ENCODE data around the gene KRTAP19-3.

Gene KRTAP19-3

DNA sequence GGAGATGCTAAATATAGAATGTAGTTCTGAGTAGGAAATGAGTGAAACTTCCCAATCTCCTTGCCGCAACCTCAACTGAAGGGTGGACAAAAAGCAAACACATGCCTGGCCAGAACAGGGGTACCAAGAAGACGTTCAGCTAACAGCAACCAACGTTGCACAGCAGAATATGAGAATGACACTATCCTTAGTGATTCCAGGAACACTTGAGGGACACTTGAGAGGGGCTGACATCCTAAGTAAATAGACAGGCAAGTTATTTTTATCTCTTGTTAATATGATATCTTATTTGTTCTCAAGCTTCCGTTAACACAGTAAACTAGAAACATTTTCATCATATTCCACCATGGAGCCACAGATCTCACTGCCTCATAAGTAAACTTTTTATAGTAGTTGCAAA, 12.6 kb downstream of the KRTAP19-3 start:
- DNase-seq (ENCODE audit: insufficient read length, low spot score) (no peak), FAIRE-seq (no peak)
- no peak for TF ChIP-seq POLR2A (IDR thresholded peaks at IDR 0.05; ENCODE audit: low read depth, low read length)
- no peak for TF ChIP-seq SPI1 (IDR thresholded peaks at IDR 0.05; ENCODE audit: low read depth, low read length)
- TF ChIP-seq POU2F2 (IDR thresholded peaks at IDR 0.05; ENCODE audit: low read depth, low read length) = no peak
- no peak for TF ChIP-seq POLR2AphosphoS5 (IDR thresholded peaks at IDR 0.05; ENCODE audit: low read depth, low read length)
- TF ChIP-seq TAF1 (IDR thresholded peaks at IDR 0.05; ENCODE audit: low read depth, low read length) = no peak
- TF ChIP-seq PAX5 (IDR thresholded peaks at IDR 0.05; ENCODE audit: insufficient read depth, low read length, severe bottlenecking) = no peak

DNA sequence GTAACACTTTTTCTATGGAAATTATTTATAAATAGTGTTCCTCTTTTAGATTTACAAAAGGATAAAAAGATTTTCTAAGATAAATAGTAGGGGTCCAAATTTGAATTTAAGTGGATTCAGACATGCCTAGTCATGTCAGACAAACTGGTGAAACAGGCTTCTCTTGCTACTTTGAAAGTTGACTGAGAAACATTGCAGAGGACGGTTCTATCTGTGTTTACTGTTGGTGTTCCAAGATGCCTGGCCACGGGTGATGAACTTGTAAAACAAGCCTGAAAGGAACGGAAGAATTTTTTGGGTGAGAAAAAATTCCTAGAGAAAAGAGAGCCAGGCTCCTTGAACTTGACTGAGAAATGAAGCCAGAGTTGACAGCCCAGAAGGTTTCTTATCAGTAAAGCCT, 13.8 kb downstream of the KRTAP19-3 start:
- no peak for FAIRE-seq
- DNase-seq (ENCODE audit: insufficient read length, low spot score) = no peak
- TF ChIP-seq TAF1 (IDR thresholded peaks at IDR 0.05; ENCODE audit: low read depth, low read length) (no peak), PAX5 (IDR thresholded peaks at IDR 0.05; ENCODE audit: insufficient read depth, low read length, severe bottlenecking) (no peak), SPI1 (IDR thresholded peaks at IDR 0.05; ENCODE audit: low read depth, low read length) (no peak), POLR2A (IDR thresholded peaks at IDR 0.05; ENCODE audit: low read depth, low read length) (no peak), POLR2AphosphoS5 (IDR thresholded peaks at IDR 0.05; ENCODE audit: low read depth, low read length) (no peak), POU2F2 (IDR thresholded peaks at IDR 0.05; ENCODE audit: low read depth, low read length) (no peak)

DNA sequence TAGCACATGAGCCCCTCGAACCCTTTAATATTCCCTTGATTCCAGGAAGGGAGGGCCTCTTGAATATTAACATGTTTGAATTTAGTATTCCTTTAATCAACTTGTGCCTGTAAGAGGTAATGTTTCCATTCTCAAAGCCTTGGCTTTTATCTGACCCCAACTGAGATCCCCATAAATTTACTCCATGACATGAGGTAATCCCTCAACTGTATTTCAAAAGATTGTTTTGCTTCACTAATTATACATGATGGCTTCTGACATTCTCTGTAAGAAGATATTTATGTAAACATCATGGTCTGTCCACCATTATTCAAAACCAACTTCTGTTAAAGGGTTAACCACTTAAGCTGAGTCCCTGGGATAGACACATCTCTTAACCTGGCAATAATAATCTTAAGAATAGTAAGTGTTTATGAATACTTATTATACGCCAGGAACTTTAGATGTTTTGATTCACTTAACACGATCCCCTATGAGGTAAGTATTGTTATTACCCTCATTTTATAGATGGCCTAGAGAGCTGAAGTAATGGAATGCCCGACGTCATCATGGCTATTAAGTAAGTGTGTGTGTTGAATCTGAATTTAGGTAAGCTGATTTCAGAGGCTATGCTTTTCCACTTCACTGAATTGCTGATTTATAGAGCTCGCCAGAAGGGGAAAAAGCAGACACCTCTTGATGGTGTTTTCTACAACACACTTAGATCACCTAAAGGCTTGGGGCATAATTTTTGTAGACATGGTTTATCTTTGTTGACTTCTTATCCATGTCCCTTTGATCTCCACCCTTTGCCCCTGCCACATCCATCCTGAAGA, 22.7 kb downstream of the KRTAP19-3 start:
- no peak for DNase-seq (ENCODE audit: insufficient read length, low spot score)
- TF ChIP-seq SPI1 (IDR thresholded peaks at IDR 0.05; ENCODE audit: low read depth, low read length) (no peak), POLR2A (IDR thresholded peaks at IDR 0.05; ENCODE audit: low read depth, low read length) (no peak)
- no peak for FAIRE-seq

DNA sequence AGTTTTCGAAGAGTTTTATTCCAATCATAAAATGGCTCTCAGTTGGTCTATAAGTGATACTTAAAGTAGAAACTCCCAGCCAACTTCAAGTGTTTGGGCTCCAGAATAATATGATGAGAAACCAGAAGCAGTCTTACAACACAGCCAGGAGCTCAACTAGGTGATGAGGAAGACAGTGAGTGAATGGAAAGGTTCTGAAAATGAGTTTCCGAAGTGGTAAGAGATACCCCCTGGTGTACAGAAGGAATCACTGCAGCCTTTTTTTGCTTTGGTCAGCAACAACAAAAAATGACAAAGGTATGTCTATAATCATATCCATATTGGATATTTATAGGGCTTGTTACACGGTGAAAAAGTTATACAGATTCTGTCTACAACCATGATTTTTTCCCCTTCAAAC, 28.1 kb downstream of the KRTAP19-3 start:
- FAIRE-seq (peak; percentile 33), DNase-seq (ENCODE audit: insufficient read length, low spot score) (peak; percentile 5)
- no peak for TF ChIP-seq SPI1 (IDR thresholded peaks at IDR 0.05; ENCODE audit: low read depth, low read length)
- no peak for TF ChIP-seq TAF1 (IDR thresholded peaks at IDR 0.05; ENCODE audit: low read depth, low read length)
- no peak for TF ChIP-seq POLR2A (IDR thresholded peaks at IDR 0.05; ENCODE audit: low read depth, low read length)
- TF ChIP-seq PAX5 (IDR thresholded peaks at IDR 0.05; ENCODE audit: insufficient read depth, low read length, severe bottlenecking) = no peak
- no peak for TF ChIP-seq POU2F2 (IDR thresholded peaks at IDR 0.05; ENCODE audit: low read depth, low read length)
- TF ChIP-seq POLR2AphosphoS5 (IDR thresholded peaks at IDR 0.05; ENCODE audit: low read depth, low read length) = no peak

DNA sequence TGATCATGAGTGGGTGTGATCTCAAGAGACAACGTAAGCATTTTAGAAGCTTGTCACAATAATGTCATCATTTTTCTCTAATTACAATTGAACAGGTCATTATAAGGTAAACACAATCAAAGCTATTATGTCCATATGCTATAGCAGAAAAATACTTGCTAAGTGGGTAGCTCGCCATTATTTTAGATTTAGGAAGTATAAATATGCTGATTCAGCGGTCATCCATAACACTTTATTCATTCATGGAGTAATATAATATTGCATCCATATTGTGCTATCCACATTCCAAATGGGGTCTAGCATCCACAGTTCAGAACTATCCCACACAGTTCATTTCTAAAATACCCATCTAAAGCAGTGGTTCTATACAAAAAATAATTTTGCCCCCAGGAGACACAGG, 43.3 kb downstream of the KRTAP19-3 start:
- FAIRE-seq (no peak), DNase-seq (ENCODE audit: insufficient read length, low spot score) (no peak)
- TF ChIP-seq SPI1 (IDR thresholded peaks at IDR 0.05; ENCODE audit: low read depth, low read length) (no peak), TAF1 (IDR thresholded peaks at IDR 0.05; ENCODE audit: low read depth, low read length) (no peak), PAX5 (IDR thresholded peaks at IDR 0.05; ENCODE audit: insufficient read depth, low read length, severe bottlenecking) (no peak), POLR2A (IDR thresholded peaks at IDR 0.05; ENCODE audit: low read depth, low read length) (no peak), POLR2AphosphoS5 (IDR thresholded peaks at IDR 0.05; ENCODE audit: low read depth, low read length) (no peak), POU2F2 (IDR thresholded peaks at IDR 0.05; ENCODE audit: low read depth, low read length) (no peak)

DNA sequence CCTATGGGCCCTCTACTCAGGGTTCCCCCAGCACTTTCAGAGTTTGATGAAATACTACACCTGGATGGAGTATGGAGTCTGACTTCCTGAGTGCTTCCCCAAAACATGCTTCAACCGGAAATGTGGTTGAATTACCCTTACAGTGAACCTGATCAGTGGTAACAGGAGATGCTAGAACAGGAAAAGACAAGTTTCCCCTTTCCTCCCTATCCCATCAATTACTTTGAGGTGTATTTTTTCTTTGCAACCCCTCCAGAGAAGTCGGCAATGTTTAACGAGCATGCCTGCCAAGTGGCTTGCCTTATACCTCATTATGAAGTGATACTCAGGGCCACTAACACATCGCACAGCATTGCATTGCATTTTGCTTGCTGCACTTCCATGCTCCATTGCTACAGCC, 44.8 kb downstream of the KRTAP19-3 start:
- no peak for FAIRE-seq

DNA sequence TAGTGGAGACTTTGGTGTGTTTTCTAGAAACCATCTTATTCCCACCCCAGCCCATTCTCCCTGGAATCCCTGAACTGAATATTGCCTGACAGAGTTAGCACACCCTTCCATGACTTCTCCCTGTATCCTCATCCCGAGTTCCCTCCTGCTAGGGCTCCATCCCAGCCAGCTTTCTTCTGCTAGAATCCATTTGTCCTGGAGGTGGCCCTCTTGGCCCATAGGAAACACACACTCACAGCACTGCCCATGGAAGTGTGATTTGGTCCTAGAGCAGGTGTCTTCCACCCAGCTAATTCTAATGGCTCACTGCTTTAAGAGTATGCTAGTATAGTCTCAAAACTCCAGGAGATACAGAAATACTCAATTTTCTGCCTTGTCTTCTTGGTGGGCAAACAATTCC, 47.6 kb downstream of the KRTAP19-3 start:
- no peak for FAIRE-seq
- no peak for TF ChIP-seq POLR2A (IDR thresholded peaks at IDR 0.05; ENCODE audit: low read depth, low read length)
- TF ChIP-seq PAX5 (IDR thresholded peaks at IDR 0.05; ENCODE audit: insufficient read depth, low read length, severe bottlenecking) = no peak
- TF ChIP-seq TAF1 (IDR thresholded peaks at IDR 0.05; ENCODE audit: low read depth, low read length) = no peak
- no peak for TF ChIP-seq POLR2AphosphoS5 (IDR thresholded peaks at IDR 0.05; ENCODE audit: low read depth, low read length)
- no peak for TF ChIP-seq SPI1 (IDR thresholded peaks at IDR 0.05; ENCODE audit: low read depth, low read length)
- TF ChIP-seq POU2F2 (IDR thresholded peaks at IDR 0.05; ENCODE audit: low read depth, low read length) = no peak
- no peak for DNase-seq (ENCODE audit: insufficient read length, low spot score)

More for the DNA sequence above, 44.8 kb downstream of the KRTAP19-3 start:
- TF ChIP-seq POLR2AphosphoS5 (IDR thresholded peaks at IDR 0.05; ENCODE audit: low read depth, low read length) = no peak
- TF ChIP-seq SPI1 (IDR thresholded peaks at IDR 0.05; ENCODE audit: low read depth, low read length) = no peak
- TF ChIP-seq TAF1 (IDR thresholded peaks at IDR 0.05; ENCODE audit: low read depth, low read length) = no peak
- no peak for TF ChIP-seq POU2F2 (IDR thresholded peaks at IDR 0.05; ENCODE audit: low read depth, low read length)
- no peak for TF ChIP-seq POLR2A (IDR thresholded peaks at IDR 0.05; ENCODE audit: low read depth, low read length)
- TF ChIP-seq PAX5 (IDR thresholded peaks at IDR 0.05; ENCODE audit: insufficient read depth, low read length, severe bottlenecking) = no peak
- DNase-seq (ENCODE audit: insufficient read length, low spot score) = no peak

DNA sequence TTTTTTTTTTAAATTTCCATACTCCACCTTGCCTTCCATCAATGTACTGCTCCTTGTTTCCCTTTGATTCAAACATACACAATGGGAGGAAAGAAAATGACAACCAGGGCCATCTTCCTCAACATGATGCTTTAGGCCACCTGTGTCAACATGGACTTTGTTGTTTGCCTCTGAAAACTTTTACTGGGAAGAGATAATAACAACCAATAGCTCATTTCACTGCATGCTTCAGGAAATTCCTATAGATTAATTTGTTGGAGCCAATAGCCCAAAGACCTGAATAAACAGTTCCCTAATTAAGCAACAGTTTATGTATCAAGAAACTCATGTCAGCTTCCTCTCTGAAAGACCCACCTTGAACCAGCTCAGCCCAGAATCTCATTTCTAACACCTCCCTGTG, 48.6 kb downstream of the KRTAP19-3 start:
- DNase-seq (ENCODE audit: insufficient read length, low spot score) = no peak
- FAIRE-seq = no peak
- TF ChIP-seq PAX5 (IDR thresholded peaks at IDR 0.05; ENCODE audit: insufficient read depth, low read length, severe bottlenecking) (no peak), SPI1 (IDR thresholded peaks at IDR 0.05; ENCODE audit: low read depth, low read length) (no peak), TAF1 (IDR thresholded peaks at IDR 0.05; ENCODE audit: low read depth, low read length) (no peak), POU2F2 (IDR thresholded peaks at IDR 0.05; ENCODE audit: low read depth, low read length) (no peak), POLR2A (IDR thresholded peaks at IDR 0.05; ENCODE audit: low read depth, low read length) (no peak), POLR2AphosphoS5 (IDR thresholded peaks at IDR 0.05; ENCODE audit: low read depth, low read length) (no peak)

Measured in GM12891 (cell line).